GM12872 (cell line): ENCODE results near the gene USP54.

ENCODE experiments used
- TF ChIP-seq, protein P1 (sequence below): IDR thresholded peaks from 3 replicates; pipeline ENCODE4 v1.5.1; 2011; ENCODE audit warnings: low read depth, mild to moderate bottlenecking, low read length, moderate library complexity; ENCODE audit not compliant: insufficient read depth

Gene USP54

DNA sequence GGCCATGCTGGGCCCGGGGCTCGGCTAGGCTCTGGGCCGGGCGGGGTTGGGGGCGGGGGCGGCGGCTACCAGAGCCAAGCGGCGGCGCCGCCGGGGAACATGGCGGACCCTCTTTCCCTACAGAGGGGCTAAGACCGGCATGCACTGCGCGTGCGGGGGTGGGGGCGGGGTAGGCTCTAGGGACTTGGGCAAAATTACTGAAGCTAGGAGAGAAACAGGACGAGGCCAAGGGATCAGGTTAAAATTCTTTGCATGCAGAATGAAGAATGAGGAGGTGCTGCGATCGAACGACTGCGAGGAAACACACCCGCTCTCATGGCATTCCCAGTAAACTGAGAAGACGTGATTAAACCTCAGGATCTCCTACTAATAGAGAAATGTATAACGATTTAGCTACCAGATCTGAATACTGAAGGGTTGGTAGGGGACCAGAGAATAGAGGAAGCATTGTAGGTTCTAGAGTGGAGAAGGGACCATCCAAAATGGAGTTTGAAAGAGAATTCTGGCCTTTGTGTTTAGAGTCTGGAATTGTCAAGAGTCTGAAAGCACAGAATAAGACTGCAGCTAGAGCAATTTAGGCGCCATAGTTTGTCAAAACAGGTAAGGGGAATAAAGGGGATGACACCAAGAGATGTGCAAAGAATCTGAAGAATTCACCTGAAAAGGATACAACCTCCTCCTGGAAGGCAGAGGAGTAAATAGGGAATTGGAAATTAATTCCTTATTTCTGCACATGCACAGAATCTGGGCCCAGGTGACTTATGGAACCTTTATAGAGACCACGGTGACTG, 95.1 kb downstream of the USP54 start, which contains the start of gene PPP3CB:
Gene PPP3CB (minus strand): TSS at position 141 of the 791 bp plus-strand sequence. CDS start 135 bp downstream, at position 6.
- TF ChIP-seq, protein P1, sequence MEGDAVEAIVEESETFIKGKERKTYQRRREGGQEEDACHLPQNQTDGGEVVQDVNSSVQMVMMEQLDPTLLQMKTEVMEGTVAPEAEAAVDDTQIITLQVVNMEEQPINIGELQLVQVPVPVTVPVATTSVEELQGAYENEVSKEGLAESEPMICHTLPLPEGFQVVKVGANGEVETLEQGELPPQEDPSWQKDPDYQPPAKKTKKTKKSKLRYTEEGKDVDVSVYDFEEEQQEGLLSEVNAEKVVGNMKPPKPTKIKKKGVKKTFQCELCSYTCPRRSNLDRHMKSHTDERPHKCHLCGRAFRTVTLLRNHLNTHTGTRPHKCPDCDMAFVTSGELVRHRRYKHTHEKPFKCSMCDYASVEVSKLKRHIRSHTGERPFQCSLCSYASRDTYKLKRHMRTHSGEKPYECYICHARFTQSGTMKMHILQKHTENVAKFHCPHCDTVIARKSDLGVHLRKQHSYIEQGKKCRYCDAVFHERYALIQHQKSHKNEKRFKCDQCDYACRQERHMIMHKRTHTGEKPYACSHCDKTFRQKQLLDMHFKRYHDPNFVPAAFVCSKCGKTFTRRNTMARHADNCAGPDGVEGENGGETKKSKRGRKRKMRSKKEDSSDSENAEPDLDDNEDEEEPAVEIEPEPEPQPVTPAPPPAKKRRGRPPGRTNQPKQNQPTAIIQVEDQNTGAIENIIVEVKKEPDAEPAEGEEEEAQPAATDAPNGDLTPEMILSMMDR: no peak

DNA sequence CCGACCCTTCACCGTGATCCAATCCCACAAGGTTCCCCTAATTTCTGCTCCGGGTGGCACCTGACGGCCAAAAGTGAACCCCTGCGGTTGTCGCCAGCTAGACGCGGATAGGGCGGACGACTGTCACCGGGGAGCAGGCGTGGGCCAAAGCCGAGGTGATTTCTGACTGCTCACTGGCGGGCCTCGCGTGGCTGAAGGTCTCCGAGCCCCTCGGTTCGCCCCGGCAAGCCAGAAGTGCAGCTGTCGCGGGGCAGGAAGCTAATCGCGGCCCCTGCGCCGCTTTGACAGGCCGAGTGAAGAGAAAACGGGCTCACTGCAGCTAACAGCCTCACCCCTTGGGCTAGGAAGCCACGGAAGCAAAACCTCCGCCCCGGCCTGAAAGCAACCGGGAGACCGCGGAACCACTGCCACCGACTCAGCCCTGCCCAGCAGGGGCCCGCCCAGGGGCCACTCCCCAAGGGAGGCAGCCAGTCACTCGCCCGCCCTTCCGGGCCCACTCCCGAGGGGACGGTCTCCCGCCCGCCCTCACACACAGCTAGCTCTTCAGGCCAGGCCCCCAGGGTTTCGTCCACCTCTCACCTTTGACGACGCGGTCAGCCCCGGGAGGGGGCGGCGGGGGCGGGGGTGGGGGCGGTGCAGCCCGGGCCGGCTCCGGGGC, 95.8 kb downstream of the USP54 start:
- TF ChIP-seq, protein P1: no peak

GRCh38 chr10:73494877-73495225, 96.3 kb downstream of the USP54 start:
- TF ChIP-seq, protein P1: no peak

DNA sequence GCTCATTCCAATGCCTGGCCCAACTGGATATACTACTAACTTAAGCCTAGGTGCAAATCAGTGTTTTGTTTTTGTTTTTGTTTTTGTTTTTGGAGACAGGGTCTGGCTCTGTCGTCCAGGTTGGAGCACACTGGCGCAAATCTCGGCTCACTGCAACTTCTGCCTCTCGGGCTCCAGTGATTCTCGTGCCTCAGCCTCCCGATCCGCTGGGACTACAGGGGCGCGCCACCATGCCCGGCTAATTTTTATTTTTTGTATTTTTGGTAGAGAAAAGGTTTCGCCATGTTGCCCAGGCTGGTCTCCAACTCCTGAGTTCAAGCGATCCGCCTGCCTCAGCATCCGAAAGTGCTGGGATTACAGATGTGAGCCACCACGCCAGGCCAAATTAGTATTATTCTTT, 96.9 kb downstream of the USP54 start:
- TF ChIP-seq, protein P1: no peak

- TF ChIP-seq, protein P1: no peak
Observed at GRCh38 chr10:73493781-73494180, 97.4 kb downstream of the USP54 start.

- TF ChIP-seq, protein P1: no peak
Observed at GRCh38 chr10:73486601-73487000, 104.5 kb downstream of the USP54 start.

- TF ChIP-seq, protein P1: no peak
Observed at GRCh38 chr10:73485320-73485719, 105.8 kb downstream of the USP54 start.
